Chondrocyte (in vitro differentiated cells): ENCODE measurements around the gene SLC22A1. TPM values are rescaled to one million over a fixed set of nuclear protein-coding genes. Genes with fewer than 3 reads are reported as not detected.

ENCODE experiments used
- DNase-seq: peaks from one replicate; pipeline ENCODE4 v3.0.0; 2021; ENCODE audit warnings: mixed read lengths, low spot score
- H3K27ac Mint-ChIP-seq: one replicate; pipeline ENCODE4 v1.8.0; 2021; ENCODE audit warnings: mild to moderate bottlenecking, moderate library complexity, mixed read lengths; ENCODE audit not compliant: unreplicated experiment
- H3K27me3 Mint-ChIP-seq: 2 replicates; pipeline ENCODE4 v1.8.0; 2021; ENCODE audit warnings: low read depth, mixed read lengths
- H3K36me3 Mint-ChIP-seq: 2 replicates; pipeline ENCODE4 v1.8.0; 2021; ENCODE audit warnings: low read depth, mixed read lengths
- H3K4me1 Mint-ChIP-seq: 2 replicates; pipeline ENCODE4 v1.8.0; 2021; ENCODE audit warnings: low read depth, mild to moderate bottlenecking, mixed read lengths
- H3K4me3 Mint-ChIP-seq: one replicate; pipeline ENCODE4 v1.8.0; 2021; ENCODE audit warnings: mild to moderate bottlenecking, moderate library complexity, mixed read lengths; ENCODE audit not compliant: unreplicated experiment
- H3K9me3 Mint-ChIP-seq: 2 replicates; pipeline ENCODE4 v1.8.0; 2021; ENCODE audit warnings: low read depth, mixed read lengths
- total RNA-seq: library from RNA; stranded (reverse); gene quantifications from 3 replicates; pipeline ENCODE4 v1.2.1, GENCODE V29; 2021
- TF ChIP-seq, protein P1 (sequence below): fragments of 200-600 bp; sonication (generic); IDR thresholded peaks from 2 replicates; pipeline ENCODE4 v1.5.0; 2021; ENCODE audit warnings: antibody characterized with exemption, mild to moderate bottlenecking, moderate library complexity

The SLC22A1 gene
- total RNA-seq, 1 donor from 2014 or later: 2.9 TPM

DNA sequence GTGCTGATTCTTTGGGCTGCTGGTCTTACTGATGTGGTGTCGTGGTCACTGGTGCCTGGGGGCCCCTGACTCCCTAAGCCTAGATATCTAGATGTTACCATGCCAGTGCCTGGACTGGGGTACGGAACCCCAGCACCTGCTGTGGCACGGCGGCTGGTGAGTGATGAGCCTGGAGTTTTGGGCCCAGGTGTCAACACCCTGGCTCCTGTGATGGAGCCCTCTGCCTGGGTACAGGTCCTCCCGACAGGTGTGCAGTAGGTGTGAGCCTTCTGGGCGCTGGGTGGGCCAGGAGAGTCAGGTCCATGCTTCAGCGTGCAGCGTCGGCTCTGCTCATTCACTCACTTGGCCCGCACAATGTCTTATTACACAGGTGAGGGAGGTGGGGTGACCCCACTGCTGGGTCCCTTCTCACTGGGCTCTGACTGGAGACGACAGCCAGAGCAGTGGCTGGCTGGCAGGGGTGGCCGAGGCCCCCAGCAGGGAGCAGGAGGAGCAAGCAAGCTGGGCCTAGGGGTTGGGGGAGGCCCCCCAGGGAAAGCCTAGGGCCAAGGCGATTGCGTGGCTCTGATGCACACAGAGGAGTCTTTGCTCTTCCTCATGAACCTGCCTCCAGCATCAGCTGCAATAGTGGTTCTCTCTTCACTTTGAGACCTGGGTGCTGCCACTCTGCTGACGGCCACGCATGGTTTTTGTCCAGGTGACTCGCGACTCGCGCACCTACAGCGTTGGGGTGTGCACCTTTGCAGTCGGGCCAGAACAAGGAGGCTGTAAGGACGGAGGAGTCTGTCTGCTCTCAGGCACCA is 42.5 kb upstream of the SLC22A1 start:
- TF ChIP-seq, protein P1, sequence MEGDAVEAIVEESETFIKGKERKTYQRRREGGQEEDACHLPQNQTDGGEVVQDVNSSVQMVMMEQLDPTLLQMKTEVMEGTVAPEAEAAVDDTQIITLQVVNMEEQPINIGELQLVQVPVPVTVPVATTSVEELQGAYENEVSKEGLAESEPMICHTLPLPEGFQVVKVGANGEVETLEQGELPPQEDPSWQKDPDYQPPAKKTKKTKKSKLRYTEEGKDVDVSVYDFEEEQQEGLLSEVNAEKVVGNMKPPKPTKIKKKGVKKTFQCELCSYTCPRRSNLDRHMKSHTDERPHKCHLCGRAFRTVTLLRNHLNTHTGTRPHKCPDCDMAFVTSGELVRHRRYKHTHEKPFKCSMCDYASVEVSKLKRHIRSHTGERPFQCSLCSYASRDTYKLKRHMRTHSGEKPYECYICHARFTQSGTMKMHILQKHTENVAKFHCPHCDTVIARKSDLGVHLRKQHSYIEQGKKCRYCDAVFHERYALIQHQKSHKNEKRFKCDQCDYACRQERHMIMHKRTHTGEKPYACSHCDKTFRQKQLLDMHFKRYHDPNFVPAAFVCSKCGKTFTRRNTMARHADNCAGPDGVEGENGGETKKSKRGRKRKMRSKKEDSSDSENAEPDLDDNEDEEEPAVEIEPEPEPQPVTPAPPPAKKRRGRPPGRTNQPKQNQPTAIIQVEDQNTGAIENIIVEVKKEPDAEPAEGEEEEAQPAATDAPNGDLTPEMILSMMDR: no peak
- no peak for DNase-seq
- H3K27ac Mint-ChIP-seq: no peak overlapping the region
- H3K4me3 Mint-ChIP-seq: no peak overlapping the region
- no peaks in the 10 kb centered on the region for H3K27me3 Mint-ChIP-seq
- no peaks in the 10 kb centered on the region for H3K9me3 Mint-ChIP-seq
- no peaks in the 10 kb centered on the region for H3K4me1 Mint-ChIP-seq
- H3K36me3 Mint-ChIP-seq: peaks cover 48% of the 10 kb centered on the region

DNA sequence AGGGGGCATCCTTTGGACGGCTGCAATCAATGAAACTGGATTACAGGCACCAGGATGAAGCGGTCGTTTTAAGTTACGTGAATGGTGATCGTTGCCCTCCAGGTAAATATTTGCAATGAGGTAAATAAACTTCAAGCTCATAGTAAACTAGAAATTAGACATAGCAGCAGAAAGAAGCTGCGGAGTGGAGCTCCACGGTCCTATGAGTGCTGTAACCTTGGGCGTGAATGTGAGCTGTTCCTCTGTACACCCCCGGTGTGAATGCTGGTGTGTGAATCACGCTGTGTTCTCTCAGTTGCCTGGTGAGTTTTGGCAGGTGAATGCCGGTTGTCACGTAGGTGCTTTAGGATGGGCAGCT is 42.0 kb upstream of the SLC22A1 start:
- DNase-seq: no peak
- Mint-ChIP-seq H3K9me3 (no peaks in the 10 kb centered on the region), H3K27ac (no peak overlapping the region), H3K4me1 (no peaks in the 10 kb centered on the region), H3K36me3 (peaks cover 51% of the 10 kb centered on the region), H3K27me3 (no peaks in the 10 kb centered on the region), H3K4me3 (no peak overlapping the region)
- TF ChIP-seq, protein P1: no peak

DNA sequence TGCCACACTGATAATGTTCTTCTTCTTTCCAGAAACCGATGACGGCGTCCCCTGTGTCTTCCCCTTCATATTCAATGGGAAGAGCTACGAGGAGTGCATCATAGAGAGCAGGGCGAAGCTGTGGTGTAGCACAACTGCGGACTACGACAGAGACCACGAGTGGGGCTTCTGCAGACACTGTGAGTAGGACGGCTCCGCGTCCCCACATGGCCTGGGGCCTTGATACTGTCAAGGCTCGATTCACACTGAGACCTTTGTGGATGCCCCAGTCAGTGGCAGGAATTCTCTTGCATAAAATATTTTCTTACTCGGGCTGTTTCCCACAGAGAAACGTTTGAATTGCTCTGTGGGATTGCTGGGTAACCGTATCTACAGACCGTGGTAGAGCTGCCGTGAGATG is 41.5 kb upstream of the SLC22A1 start:
- no peaks in the 10 kb centered on the region for H3K9me3 Mint-ChIP-seq
- H3K4me3 Mint-ChIP-seq: no peak overlapping the region
- TF ChIP-seq, protein P1: no peak
- no peak for DNase-seq
- H3K27ac Mint-ChIP-seq: no peak overlapping the region
- H3K4me1 Mint-ChIP-seq: no peaks in the 10 kb centered on the region
- no peaks in the 10 kb centered on the region for H3K27me3 Mint-ChIP-seq
- peaks cover 50% of the 10 kb centered on the region for H3K36me3 Mint-ChIP-seq

DNA sequence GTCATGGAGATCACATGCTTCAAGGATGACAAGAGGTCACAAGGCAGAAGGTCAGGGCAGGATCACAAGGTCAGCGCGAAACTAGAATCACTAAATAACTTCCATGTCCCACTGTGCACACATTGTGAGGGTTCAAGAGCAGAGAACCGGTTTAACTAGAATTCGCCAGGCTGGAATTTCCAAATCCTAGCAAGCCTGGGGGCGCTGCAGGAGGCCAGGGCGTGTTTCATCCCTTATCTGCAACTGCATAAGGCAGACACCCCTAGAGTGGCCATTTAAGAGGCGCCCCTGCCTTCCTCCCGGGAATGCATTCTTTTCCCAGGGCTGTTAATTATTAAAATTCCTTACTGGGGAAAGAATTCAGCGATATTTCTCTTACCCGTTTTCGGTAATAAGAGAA is 40.2 kb upstream of the SLC22A1 start:
- H3K4me3 Mint-ChIP-seq: no peak overlapping the region
- TF ChIP-seq, protein P1: no peak
- H3K27ac Mint-ChIP-seq: no peak overlapping the region
- no peak for DNase-seq
- H3K36me3 Mint-ChIP-seq: peaks cover 53% of the 10 kb centered on the region
- no peaks in the 10 kb centered on the region for H3K4me1 Mint-ChIP-seq
- H3K27me3 Mint-ChIP-seq: no peaks in the 10 kb centered on the region
- H3K9me3 Mint-ChIP-seq: no peaks in the 10 kb centered on the region

DNA sequence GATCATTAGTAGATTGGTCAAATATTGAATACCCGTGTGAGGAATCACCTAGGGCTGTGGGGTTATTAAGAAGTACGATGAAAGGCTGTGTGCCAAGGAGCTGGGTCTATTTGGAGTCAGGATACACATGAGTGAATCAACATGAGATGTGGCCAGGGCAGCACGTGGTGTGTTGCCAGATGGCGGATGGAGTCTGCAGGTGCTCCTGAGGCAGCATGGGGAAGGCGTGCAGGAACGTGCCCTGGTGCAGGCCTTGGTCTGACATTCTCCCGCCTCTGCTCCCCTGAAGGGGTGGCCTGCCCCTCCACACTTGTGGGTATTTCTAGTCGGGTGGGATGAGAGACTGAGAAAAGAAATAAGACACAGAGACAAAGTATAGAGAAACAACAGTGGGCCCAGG is 39.0 kb upstream of the SLC22A1 start:
- no peaks in the 10 kb centered on the region for H3K9me3 Mint-ChIP-seq
- no peaks in the 10 kb centered on the region for H3K4me1 Mint-ChIP-seq
- DNase-seq: no peak

More for the DNA sequence above, 39.0 kb upstream of the SLC22A1 start:
- H3K27me3 Mint-ChIP-seq: no peaks in the 10 kb centered on the region
- no peak overlapping the region for H3K27ac Mint-ChIP-seq
- peaks cover 49% of the 10 kb centered on the region for H3K36me3 Mint-ChIP-seq
- TF ChIP-seq, protein P1: no peak
- H3K4me3 Mint-ChIP-seq: no peak overlapping the region
